ENCODE data around the gene SLF2. TPM values are rescaled to one million over a fixed set of nuclear protein-coding genes. Genes with fewer than 3 reads are reported as not detected.

The SLF2 gene
- total RNA-seq, 1 experiment from 2014 or later = 14.3 TPM

- H3K4me3 Mint-ChIP-seq = no peak overlapping the region
- ChIA-PET POLR2A (no interaction called here), CTCF (no interaction called here)
- H3K9me3 Mint-ChIP-seq = no peaks in the 10 kb centered on the region
- no peak overlapping the region for H3K27ac Mint-ChIP-seq
- TF ChIP-seq NFATC4 (CRISPR knock-in tag; IDR thresholded peaks at IDR 0.05) (no peak), USF2 (CRISPR knock-in tag; IDR thresholded peaks at IDR 0.05) (no peak), ZNF512 (CRISPR knock-in tag; IDR thresholded peaks at IDR 0.05; ENCODE audit: borderline replicate concordance) (no peak), ZNF671 (CRISPR knock-in tag; IDR thresholded peaks at IDR 0.05) (no peak), HMGA2 (CRISPR knock-in tag; IDR thresholded peaks at IDR 0.05) (no peak), CREM (CRISPR knock-in tag; IDR thresholded peaks at IDR 0.05) (no peak), MXD4 (CRISPR knock-in tag; IDR thresholded peaks at IDR 0.05; ENCODE audit: borderline replicate concordance) (no peak), GTF2I (CRISPR knock-in tag; conservative IDR thresholded peaks at IDR 0.05) (no peak), RORB (CRISPR knock-in tag; IDR thresholded peaks at IDR 0.05) (no peak), FOXP4 (CRISPR knock-in tag; IDR thresholded peaks at IDR 0.05) (no peak), CTCF (IDR thresholded peaks at IDR 0.05) (no peak), ZBTB43 (CRISPR knock-in tag; IDR thresholded peaks at IDR 0.05) (no peak), HMGXB4 (CRISPR knock-in tag; IDR thresholded peaks at IDR 0.05) (no peak), ATF2 (CRISPR knock-in tag; IDR thresholded peaks at IDR 0.05; ENCODE audit: borderline replicate concordance, low read depth) (no peak), TP53 (CRISPR knock-in tag; IDR thresholded peaks at IDR 0.05) (no peak), CBFB (CRISPR knock-in tag; IDR thresholded peaks at IDR 0.05; ENCODE audit: low read depth) (no peak), MAX (CRISPR knock-in tag; IDR thresholded peaks at IDR 0.05) (no peak), NR1H2 (CRISPR knock-in tag; IDR thresholded peaks at IDR 0.05) (no peak), SMAD4 (CRISPR knock-in tag; IDR thresholded peaks at IDR 0.05) (no peak), JUN (CRISPR knock-in tag; IDR thresholded peaks at IDR 0.05) (no peak)
- H3K36me3 Mint-ChIP-seq = peaks cover 43% of the 10 kb centered on the region
- ATAC-seq (no peak), DNase-seq (ENCODE audit: low spot score) (no peak)
- no peaks in the 10 kb centered on the region for H3K4me1 Mint-ChIP-seq
- no peaks in the 10 kb centered on the region for H3K27me3 Mint-ChIP-seq (ENCODE audit: low read depth)
Measured at GRCh38 chr10:100945754-100946153, 33.0 kb downstream of the SLF2 start.

All from WTC11 (cell line).